LNCAP (cell line): Measurements from ENCODE around the gene MACROH2A1.

Source experiments
- TF ChIP-seq, protein P1 (sequence below): fragments of 450-650 bp; IDR thresholded peaks from 2 replicates; pipeline ENCODE4 v1.5.1; 2017; ENCODE audit warnings: mild to moderate bottlenecking

Gene MACROH2A1

GRCh38 chr5:135386096-135386495, 12.9 kb downstream of the MACROH2A1 start:
- TF ChIP-seq, protein P1, sequence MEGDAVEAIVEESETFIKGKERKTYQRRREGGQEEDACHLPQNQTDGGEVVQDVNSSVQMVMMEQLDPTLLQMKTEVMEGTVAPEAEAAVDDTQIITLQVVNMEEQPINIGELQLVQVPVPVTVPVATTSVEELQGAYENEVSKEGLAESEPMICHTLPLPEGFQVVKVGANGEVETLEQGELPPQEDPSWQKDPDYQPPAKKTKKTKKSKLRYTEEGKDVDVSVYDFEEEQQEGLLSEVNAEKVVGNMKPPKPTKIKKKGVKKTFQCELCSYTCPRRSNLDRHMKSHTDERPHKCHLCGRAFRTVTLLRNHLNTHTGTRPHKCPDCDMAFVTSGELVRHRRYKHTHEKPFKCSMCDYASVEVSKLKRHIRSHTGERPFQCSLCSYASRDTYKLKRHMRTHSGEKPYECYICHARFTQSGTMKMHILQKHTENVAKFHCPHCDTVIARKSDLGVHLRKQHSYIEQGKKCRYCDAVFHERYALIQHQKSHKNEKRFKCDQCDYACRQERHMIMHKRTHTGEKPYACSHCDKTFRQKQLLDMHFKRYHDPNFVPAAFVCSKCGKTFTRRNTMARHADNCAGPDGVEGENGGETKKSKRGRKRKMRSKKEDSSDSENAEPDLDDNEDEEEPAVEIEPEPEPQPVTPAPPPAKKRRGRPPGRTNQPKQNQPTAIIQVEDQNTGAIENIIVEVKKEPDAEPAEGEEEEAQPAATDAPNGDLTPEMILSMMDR = no peak

DNA sequence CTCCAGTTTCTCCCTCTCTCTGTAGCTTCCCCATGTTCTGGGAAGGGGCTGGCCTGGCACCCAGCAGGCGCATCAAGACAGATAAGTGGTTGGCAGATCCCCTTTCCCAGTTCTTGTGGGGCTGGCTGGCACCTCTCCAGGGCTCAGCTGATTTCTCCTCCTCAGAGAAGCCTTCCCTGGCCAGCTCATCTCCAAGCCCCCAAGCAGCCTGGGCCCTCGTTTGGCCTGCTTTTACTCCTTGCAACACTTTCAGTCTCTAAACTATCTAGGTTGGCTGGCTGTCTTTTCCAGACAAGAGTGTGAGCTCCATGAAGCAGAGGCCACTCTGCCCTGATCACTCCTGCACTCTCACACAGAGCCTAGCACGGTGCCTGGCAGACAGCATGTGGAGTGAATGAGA, 13.5 kb downstream of the MACROH2A1 start:
- TF ChIP-seq, protein P1 = no peak

- TF ChIP-seq, protein P1 = no peak
Measured at GRCh38 chr5:135384898-135385297, 14.1 kb downstream of the MACROH2A1 start.

- TF ChIP-seq, protein P1 = no peak
Measured at GRCh38 chr5:135383803-135384495, 15.1 kb downstream of the MACROH2A1 start.

DNA sequence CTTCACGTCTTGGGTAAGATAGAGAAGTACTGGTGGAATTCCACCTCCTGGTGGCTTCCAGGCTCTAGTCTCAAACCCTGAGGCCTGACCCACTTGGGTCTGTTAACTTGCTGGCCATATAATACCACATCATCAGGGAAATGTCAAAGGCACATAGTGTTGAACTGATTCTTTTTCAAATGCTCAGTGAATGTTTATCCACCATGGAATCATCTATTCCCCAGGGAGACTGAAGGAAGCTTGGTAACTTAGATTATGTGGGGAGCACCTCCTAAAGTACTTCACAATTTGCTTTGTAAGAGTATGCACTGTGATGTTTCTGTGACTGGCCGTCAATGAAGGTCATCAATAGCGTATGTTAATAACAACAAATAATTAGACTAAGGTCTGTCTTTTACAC, 16.1 kb downstream of the MACROH2A1 start:
- TF ChIP-seq, protein P1 = no peak

DNA sequence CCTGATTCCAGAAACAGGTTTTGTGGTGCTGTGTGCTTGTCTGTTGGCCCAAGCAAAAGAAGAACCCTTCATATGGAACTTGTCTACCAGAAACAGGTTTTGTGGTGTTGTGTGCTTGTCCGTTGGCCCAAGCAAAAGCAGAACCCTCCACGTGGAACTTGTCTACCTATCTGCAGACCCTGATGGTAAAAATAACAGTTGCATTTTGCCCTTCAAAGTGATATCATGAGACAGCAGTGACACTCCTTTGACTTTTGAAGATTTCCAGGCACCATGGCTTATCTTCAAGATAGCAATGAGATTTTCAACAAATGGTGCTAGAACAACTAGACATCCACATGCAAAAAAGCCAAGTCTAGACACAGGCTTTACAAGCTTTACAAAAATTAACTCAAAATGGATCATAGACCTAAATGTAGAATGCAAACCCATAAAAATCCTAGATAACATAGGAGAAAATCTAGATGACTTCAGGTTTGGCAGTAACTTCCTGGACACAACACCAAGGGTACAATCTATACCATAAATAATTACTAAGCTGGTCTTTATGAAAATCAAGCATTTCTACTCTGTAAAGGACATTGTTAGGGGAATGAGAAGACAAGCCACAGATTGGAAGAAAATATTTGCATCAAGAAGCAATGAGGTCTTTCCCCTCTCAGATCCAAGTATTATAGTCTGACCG, 16.8 kb downstream of the MACROH2A1 start:
- TF ChIP-seq, protein P1 = no peak

GRCh38 chr5:135379046-135379654, 19.9 kb downstream of the MACROH2A1 start:
- TF ChIP-seq, protein P1 = no peak
